ENCODE data around the gene LYPD6B.

The LYPD6B gene

DNA sequence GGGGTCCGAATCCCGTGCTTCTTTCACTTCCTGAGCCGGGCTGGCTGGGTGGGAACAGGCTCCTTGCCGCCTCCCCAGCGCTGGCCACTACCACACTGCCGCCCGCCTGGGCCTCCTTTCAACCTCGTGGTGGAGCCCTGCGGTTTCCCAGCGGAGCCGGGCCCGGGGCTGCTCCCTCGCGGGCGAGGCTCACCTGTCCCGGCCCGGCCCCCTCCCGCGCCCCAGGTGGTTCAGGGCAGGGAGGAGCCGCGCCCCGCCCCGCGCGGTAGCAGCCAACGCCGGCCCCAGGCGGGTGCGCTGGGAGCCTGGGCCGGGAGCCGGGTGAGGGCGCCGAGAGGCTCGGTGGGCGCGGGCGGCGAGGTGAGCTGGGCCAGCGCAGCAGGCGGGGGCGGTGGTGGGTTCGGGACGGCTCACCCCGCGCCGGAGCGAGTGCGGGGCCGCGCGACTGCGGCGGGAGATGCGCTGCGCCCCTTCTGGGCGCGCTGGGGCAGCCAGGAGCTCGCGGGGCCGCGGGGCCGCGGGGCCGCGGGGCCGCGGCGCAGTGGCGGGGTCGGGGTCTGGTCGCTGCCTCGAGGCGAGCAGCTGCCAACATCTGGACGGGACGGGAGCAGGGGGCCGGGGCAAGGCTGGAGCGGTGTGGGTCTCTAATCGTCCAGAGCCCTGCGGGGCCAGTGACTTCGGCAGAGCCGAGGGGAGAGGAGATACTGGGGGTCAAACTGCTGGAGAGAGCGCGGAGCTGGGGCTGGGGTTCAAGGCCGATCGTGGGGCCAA, at the start of gene LYPD6B:
TSS of gene LYPD6B (plus strand) at position 258 of the 771 bp plus-strand sequence. CDS start 92,250 bp downstream, outside the sequence.
- DNase-seq (ENCODE audit: low read depth in 4 of 4, low spot score in 1 of 4): no peak

DNA sequence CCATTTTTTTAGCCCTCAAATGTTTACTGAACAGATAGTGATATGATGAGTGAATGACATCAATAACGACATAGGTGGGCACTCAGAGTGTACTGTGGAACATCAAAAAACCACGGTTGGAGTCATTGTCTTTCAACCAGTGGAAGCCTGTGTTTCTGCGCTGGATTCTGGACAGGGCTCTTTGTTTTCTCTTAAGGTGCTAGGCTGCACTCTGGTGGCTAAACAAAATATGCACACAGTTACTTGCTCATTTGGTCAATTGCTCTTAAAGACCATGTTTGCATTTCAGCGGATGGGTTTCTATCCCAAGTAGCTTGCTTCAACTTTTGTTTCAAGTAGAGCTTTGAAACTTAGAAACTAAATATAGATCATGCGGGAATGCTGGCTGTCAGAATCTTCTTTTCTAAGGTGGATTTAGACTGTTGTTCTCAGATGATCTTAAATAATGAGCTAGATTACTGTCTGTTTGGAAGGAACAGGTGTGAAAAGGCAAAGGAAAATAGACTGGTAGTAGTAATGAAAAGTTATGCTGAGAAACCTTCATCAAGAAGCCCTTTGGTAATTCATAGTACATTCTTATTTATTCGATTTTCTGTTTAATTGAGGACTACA, 48.5 kb upstream of the LYPD6B start:
- DNase-seq (ENCODE audit: low read depth in 4 of 4, low spot score in 1 of 4): peak in 2 of 4 experiments; percentile 2 to 12

DNA sequence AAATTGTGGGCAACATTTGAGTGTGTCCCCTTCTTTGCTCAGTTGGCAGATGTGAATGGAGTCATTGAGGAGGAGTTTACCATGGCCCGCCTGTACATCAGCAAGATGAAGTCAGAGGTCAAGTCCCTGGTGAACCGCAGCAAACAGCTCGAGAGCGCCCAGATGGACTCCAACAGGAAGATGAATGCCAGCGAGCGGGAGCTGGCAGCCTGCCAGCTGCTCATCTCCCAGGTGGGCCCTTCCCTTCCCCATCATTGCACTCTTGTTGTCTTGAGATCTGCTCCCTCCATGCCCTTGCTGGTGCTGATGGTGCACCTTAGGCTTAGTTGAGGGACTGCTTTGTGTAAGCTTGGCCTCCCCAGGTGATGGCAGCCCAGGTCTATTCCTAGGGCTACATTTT, 47.5 kb upstream of the LYPD6B start:
- no peak for DNase-seq (ENCODE audit: low read depth in 4 of 4, low spot score in 1 of 4)

- no peak for DNase-seq (ENCODE audit: low read depth in 4 of 4, low spot score in 1 of 4)
These were observed 46.1 kb upstream of the LYPD6B start for GRCh38 chr2:148992448-148992847.

GRCh38 chr2:148993351-148993750, 45.1 kb upstream of the LYPD6B start:
- no peak for DNase-seq (ENCODE audit: low read depth in 4 of 4, low spot score in 1 of 4)

- no peak for DNase-seq (ENCODE audit: low read depth in 4 of 4, low spot score in 1 of 4)
These were observed 44.2 kb upstream of the LYPD6B start for GRCh38 chr2:148994341-148994740.

DNA sequence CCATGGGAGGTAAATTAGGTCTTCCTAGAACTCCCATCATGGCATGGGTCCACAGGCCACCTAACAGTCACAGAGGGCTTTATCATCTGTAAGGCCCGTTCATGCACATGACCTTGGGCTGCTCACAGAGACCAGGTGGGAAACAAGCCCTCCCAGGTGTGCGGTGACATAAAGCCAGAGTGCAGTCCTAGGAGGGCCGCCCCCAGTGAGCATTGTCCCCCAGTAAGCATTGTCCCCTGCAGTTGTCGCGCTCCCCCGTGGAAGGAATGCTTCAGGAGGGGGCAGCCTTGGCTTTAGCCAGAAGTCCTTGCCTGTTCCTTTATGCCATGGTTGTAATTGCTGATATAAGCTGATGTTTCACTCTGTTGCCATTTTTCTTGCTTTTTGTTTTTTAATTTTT, 41.7 kb upstream of the LYPD6B start:
- no peak for DNase-seq (ENCODE audit: low read depth in 4 of 4, low spot score in 1 of 4)

GRCh38 chr2:148998165-148998830, 40.2 kb upstream of the LYPD6B start:
- no peak for DNase-seq (ENCODE audit: low read depth in 4 of 4, low spot score in 1 of 4)

DNA sequence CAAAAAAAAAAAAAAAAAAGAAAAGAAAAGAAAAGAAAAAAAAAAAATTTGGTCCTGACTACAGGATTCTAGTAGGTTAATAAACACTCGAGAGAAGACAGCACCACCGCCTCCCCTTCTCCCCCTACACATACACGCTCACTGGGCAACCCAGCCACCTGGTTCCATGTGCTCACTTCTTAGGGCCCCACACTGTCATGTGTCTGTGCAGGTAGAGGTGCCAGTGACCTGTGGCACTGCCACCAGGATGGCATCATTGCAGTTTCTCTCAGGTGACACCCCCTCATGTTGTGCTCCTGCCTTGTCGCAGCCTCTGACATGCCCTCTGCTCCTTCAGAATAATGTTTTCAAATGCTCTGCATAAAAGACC, 39.7 kb upstream of the LYPD6B start:
- no peak for DNase-seq (ENCODE audit: low read depth in 4 of 4, low spot score in 1 of 4)

DNA sequence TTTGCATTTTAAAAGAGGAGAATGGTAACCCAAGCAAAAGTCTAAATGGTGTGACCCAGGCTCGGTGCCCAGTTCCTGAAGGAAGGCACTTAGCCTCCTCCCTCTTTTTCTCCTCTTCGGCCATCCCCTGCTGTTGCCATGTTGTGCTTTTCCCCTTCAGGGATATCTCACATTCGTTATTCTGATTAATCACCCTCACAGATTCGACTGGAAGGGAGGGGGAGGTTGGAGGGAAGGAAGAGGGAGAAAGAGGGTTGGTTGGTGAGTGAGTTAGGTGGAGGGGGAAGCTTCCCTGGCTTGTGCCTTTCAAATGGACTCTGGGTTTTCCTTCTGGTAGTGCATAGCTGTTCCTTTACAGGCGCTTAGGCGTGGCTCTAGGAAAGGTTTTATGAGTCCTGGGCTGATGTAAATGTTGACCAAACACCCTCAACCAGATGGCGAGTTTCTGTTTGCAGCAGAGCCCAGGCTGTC, 39.0 kb upstream of the LYPD6B start:
- no peak for DNase-seq (ENCODE audit: low read depth in 4 of 4, low spot score in 1 of 4)

DNA sequence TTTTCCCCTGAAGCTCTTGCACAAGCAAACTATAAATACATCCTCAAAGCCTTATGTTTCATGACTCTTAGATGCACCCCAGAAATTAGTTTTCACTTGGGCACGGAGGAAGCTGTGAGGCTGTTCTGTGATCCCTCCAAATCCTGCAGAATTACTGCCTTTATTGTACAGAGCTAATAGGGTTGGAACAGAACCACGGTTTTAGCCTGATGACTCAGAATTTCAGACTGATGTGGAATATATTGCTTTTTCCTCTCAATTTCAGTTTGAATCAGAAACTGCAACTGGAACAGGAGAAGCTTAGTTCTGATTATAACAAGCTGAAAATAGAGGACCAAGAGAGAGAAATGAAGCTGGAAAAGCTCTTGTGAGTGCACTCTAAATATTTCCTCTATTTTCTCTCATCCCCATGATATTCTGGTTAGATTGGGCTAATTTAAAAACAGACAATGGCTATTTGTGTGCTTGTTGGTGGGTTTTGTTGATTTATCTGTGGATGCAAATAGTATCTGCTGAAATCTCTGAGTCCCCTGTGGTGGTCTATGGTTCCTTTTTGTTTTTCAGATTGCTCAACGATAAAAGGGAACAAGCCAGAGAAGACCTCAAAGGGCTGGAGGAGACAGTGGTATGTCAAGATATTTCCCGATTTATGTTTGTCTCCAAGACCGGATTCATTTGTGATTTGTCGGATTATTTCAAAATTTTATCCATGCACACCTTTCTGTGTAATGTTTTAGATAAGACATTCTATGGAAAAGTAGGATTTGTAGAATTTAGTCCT, 38.2 kb upstream of the LYPD6B start:
- no peak for DNase-seq (ENCODE audit: low read depth in 4 of 4, low spot score in 1 of 4)

- no peak for DNase-seq (ENCODE audit: low read depth in 4 of 4, low spot score in 1 of 4)
These were observed 37.0 kb upstream of the LYPD6B start for GRCh38 chr2:149001496-149001895.

DNA sequence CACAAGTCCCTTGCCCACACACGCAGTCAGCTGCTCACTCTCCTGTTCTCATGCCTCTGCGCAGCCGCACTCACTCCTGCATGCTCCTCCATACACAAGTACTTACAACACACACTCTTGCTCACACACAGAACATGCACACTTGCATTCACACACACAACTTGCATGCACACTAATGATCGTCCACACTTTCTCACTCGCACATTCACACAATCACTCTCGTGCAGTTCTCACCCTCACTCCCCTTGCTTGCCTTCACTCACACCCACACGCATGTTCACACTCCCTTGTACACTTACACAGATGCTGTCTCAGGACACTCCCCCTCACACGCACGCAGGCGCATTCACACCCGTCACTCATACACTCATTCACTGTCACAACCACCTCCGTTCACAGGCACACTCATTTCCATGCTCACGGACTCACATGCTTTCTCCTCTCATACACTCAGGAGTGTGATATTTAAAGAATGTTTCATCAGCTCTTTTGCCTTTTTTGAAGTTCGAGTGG, 36.1 kb upstream of the LYPD6B start:
- no peak for DNase-seq (ENCODE audit: low read depth in 4 of 4, low spot score in 1 of 4)

- DNase-seq (ENCODE audit: low read depth in 4 of 4, low spot score in 1 of 4): no peak
These were observed 35.4 kb upstream of the LYPD6B start for GRCh38 chr2:149002891-149003740.

GRCh38 chr2:149004836-149005235, 33.7 kb upstream of the LYPD6B start:
- DNase-seq (ENCODE audit: low read depth in 4 of 4, low spot score in 1 of 4): no peak

- no peak for DNase-seq (ENCODE audit: low read depth in 4 of 4, low spot score in 1 of 4)
These were observed 32.9 kb upstream of the LYPD6B start for GRCh38 chr2:149005471-149006077.

DNA sequence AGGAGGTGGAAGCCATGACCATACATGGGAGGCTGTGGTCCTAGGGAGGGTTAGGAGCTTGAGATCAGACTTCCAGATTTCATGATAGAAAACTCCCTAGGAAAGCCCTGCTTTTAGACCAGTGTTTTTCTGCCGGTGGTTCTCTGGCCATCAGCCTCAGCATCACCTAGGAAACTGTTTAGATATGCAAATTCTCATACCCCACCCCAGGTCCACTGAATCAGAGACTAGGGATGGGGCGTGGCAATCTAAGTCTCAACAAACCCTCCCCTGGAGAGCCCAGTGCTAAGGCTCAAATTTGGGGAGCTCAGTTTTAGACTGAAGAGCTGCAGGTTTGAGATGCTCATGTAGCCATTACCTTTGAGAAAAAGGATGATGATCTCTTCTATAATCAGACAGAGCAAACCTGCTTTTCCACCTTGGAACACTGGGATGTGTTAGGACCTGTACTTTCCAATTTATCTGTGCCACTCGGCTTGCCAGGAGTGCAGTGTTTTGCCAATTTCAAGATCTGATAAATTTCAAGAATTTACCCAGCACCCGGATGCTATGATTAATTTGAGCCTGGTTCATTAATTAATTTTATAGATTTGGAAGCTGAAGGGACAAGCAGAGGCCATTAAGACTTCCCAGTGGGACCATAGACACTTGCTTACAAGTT, 31.5 kb upstream of the LYPD6B start:
- no peak for DNase-seq (ENCODE audit: low read depth in 4 of 4, low spot score in 1 of 4)

- DNase-seq (ENCODE audit: low read depth in 4 of 4, low spot score in 1 of 4): no peak
These were observed 30.1 kb upstream of the LYPD6B start for GRCh38 chr2:149008381-149008780.
